Central memory CD4-positive, alpha-beta T cell (primary cell): ENCODE measurements around the gene DNALI1.
"Not testable (repeated sequence)": the region's sequence is repeated elsewhere in the genome, so short reads cannot be mapped to it uniquely, and the experiment has no call there.

ENCODE experiments used
- DNase-seq: peaks from one replicate; pipeline ENCODE4 v3.0.0; 2022
- total RNA-seq, 3 experiments: gene quantifications; one replicate each; lab custom pipeline; 2026; lab: John Stamatoyannopoulos, UW

DNALI1 gene
- total RNA-seq = 0 to 0.39 (median 0.04) reads per million in 3 experiments

GRCh38 chr1:37556712-37557196 is at the start of gene DNALI1:
TSS of gene DNALI1 (plus strand) at chr1:37556940. CDS start at chr1:37556995, 55 bp downstream.
- DNase-seq = no peak

DNA sequence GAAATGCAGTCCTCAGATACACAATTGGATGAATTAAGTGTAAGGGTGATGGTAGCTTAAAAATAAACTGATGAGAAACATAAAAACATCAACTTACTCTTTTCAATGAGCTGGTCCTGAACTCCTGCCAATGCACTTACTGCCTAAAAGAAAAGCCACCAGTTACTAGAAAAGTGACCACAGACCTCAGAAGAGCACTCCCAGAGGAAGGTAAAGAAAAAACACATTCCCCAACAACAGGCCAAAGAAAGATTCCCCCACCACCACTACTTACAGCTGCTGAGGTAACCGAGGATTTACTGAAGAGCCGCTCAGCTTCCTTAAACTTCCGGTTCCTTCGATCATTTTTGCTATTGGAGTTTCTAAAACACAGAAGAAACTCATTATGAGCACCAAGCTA is 47.6 kb upstream of the DNALI1 start:
- DNase-seq = no peak

DNA sequence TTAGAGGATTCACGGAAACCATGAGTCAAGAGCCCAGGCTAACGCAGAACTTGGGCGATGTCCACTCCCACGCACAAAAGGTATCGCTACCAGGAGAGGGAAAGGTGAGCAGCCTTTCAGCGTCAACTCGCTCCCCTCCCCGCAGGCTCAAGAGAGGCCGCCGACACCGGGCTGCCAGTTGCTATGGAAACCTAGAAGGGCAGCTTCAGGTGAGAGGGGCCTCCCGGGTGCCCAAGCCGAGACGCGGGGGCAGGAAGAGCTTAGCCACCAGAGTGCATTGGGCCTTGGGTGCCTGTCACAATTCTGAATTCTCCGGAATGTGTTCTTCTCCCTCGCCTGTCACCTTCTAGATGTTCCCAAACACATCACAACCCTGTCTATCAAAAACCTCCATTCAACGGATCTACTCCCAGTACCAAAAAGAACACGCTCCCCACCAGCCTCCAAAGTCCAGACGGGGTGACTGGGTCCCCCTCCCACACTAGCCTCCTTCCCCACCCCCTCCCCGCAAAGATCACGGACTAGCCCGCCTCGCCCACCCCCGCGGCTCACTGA is 42.9 kb upstream of the DNALI1 start:
- DNase-seq = peak; percentile 31

GRCh38 chr1:37514350-37515184 is 42.2 kb upstream of the DNALI1 start, which contains the start of gene MEAF6:
TSS of gene MEAF6 (minus strand) at chr1:37514766. CDS start at chr1:37514746, 20 bp downstream.
- DNase-seq = peak; percentile 81

DNA sequence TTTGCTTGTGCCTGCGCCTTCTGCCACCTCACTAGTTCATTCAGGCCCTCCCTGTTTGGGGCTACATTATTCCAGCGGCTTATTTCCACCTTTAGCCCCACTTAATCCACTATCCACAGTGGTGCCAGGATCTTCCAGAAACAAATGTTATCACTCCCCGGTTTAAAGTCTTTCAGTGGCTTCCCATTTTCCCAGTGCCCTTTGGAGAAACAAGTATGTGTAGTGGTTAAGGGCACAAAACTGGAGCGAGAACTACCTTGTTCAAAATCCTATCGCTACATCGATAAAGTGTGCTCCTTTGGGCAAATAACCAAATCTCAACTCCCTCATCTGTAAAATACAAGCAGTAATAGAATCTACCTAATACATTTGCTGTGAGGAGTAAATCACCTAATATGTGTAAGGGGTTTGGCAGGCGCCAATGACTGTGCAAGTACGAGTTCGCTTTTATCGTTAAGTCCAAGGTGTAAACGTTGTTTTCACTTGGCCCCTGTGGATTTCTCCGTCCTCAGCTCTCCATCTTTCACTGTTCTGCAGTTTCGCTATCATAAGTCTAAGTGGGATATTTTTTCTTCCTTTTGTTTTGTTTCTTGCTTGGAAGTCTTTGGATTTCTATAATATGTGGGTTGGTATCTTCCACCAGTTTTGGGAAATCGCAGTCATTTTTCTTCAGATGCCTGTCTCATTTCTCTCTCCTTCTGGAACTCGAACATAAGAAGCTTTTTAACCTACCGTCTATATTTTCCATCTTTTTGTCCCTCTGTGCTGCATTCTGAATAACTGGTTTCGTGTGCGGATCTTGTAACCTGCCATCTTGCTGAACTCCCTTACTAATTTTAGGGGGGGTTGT is 41.3 kb upstream of the DNALI1 start:
- DNase-seq = no peak

DNA sequence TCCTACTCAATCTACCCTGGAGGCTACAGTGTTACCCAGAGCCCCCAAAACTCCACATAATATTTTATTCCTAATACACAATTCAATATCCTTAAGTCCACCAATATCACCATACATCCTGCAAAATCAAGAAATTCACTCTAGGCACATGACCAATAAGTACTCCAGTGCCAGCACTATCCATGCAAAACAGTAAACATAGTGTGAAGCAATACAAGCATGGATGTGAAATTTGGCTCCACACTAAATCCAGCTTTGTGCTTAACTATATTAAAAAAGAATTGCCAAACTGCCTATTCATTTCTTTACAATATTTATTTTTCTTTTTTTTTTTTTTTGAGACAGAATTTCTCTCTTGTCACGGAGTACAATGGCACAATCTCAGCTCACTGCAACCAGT is 39.2 kb upstream of the DNALI1 start:
- no peak for DNase-seq

GRCh38 chr1:37518241-37518640 is 38.5 kb upstream of the DNALI1 start:
- DNase-seq = not testable (repeated sequence)

- DNase-seq = peak; percentile 36
These were observed 37.8 kb upstream of the DNALI1 start for GRCh38 chr1:37518929-37519328.

- DNase-seq = no peak
These were observed 37.1 kb upstream of the DNALI1 start for GRCh38 chr1:37519613-37520012.

DNA sequence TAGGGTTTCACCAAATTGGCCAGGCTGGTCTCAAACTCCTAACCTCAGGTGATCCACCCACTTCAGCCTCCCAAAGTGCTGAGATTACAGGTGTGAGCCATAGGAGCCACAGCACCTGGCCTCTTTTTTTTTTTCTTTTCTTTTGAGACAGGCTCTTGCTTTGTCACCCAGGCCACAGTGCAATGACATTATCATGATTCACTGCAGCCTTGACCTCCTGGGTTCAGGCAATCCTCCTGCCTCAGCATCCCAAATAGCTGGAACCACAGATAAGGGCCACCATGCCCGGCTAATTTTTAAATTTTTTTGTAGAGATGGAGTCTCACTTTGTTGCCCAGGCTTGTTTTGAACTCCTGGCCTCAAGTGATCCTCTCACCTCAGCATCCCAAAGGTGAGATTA is 26.9 kb upstream of the DNALI1 start:
- not testable (repeated sequence) for DNase-seq

GRCh38 chr1:37532418-37533156 is 24.2 kb upstream of the DNALI1 start:
- not testable (repeated sequence) for DNase-seq

DNA sequence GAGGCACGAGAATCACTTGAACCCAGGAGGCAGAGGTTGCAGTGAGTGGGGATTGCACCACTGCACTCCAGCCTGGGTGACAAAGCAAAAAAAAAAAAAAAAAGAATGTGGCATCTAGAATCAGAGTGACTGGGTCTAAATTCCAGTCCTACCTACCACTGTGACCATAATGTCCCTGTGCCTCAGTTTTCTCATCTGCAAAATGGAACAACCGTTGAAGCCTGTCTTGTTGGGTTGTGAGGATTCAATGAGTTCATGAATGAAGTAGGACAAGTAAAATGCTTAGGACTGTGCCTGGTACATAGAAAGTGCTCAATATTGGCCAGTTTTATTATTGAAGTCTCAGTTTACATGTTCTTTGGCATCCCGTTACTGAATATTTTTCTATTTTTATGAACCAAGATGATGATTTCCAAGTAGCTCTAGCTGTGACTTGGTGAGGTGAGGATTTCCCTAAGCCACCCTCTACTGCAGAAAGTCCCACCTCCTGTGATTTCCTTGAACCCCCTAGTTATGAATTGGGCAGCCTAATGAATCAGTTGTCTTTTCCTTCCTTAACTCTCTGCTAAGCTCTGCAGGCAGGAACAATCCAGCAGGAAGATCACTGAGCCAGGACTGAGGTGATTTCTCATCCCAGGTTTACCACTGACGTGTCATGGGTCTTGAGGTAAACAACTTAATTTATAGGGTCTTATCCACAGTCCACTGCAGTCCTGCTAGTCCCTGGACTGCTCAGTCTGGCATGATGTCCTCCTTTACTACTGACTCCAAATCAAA is 23.2 kb upstream of the DNALI1 start:
- DNase-seq = no peak

DNA sequence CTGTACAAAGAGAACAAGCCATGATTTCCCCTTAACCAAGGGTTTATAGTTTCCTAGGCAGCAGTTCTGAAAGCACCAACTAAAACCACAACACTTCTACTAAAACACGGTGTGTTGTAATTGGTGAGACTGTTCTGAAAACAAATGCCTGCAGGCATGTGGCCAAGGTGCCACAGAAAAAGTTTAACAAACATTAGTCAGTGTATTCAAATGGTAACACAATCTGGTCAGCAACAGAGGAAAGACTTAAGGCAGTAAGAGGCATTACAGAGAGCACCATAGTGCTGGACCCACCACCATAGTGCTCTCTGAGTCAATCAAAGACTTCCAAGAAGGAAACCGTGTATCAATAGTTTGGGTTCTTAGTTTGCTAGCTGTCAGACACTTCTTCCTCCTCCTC is 19.4 kb upstream of the DNALI1 start:
- DNase-seq = no peak

- not testable (repeated sequence) for DNase-seq
These were observed 17.6 kb upstream of the DNALI1 start for GRCh38 chr1:37539154-37539553.

DNA sequence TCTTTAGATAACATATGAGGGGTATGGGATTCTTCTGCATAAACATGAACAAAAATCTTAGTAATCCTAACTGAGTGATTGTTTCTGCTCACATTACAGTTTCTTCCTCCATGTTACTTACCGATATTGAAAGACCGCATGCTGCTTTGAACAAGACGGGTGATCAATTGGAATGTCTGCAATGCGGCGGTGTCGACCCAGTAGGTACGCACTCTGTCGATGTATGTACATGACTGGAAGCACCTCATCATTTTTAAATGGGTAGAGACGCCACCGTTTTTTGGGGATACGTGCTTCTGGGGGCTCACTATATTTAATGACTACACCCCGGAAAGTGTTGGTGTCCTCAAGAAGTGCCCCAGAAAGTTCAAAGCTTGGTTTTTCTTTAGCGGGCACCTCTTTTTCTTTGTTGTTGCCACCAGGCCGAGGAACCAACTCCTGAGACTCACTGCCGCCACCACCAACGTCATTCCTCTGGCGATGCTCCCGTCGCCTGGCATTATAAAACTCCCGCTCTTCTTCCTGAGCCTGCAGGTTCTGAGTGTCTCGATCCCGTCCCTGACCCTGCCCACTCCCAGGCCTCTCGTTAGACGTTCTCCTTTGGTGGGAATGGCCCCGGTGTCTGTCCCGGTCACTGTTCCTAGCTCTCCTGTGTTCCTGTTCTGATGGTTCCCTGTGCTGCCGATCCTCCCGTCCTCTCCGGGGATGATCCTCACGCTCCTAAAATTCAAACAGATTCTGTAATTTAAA is 16.5 kb upstream of the DNALI1 start:
- DNase-seq = no peak

GRCh38 chr1:37544530-37544929 is 12.2 kb upstream of the DNALI1 start:
- no peak for DNase-seq

- DNase-seq = no peak
These were observed 11.7 kb upstream of the DNALI1 start for GRCh38 chr1:37545019-37545418.

GRCh38 chr1:37549341-37549740 is 7.4 kb upstream of the DNALI1 start:
- DNase-seq = no peak

GRCh38 chr1:37553598-37553926 is 3.2 kb upstream of the DNALI1 start:
- no peak for DNase-seq

DNA sequence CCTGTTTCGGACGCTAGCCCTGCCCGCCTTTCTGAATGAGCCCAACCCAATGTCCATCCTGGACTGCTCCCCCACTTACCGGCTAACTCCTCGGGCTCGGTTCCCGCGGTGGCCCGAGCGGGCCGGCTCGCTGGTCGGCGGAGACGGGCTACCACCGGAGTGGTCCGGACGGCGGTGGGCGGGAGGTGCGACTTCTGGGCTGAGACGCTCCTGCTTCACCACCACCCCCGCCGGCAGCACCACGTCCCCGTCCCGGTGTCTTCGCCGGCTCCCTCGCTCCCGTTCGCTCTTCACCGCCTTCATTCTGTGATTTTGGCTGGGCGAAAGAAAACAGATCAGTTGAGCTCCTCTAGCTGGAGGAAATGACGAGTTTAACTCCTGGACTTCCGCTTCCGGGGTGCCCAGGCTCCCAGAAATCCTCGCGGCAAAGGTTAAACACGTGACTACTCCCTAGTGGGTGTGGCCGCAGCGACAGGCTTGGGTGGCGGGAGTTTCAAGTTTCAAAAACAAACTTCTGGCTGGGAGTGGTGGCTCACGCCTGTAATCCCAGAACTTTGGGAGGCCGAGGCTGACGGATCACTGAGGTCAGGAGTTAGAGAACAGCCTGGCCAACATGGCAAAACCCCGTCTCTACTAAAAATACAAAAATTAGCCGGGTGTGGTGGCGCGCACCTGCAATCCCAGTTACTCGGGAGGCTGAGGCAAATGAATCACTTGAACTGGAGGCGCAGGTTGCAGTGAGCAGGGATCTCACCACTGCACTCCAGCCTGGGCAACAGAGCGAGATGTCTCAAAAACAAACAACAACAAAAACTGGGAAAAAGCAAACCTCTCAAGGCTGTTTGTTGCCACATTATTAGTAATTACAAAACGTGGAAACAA is 2.6 kb upstream of the DNALI1 start, which contains the start of gene SNIP1:
TSS of gene SNIP1 (minus strand) at position 367 of the 882 bp plus-strand sequence. CDS start at position 303, 64 bp downstream.
- peak; percentile 91 for DNase-seq
